GM19468 (cell line): ENCODE measurements around the gene CDCA7.
"Not testable (repeated sequence)": the region's sequence is repeated elsewhere in the genome, so short reads cannot be mapped to it uniquely, and the experiment has no call there.

Source experiments
- ATAC-seq: cut with Tn5 transposase; IDR thresholded peaks from one replicate; pipeline ENCODE4 v1.9.1; 2021; ENCODE audit warnings: mild to moderate bottlenecking, moderate library complexity, moderate number of reproducible peaks; ENCODE audit not compliant: unreplicated experiment; ENCODE audit errors: extremely low read depth

The CDCA7 gene

GRCh38 chr2:173400760-173401159 lies 46.1 kb downstream of the CDCA7 start:
- ATAC-seq, result no peak

- no peak for ATAC-seq
Measured at GRCh38 chr2:173401716-173402326, 47.1 kb downstream of the CDCA7 start.

GRCh38 chr2:173402405-173402974 lies 47.8 kb downstream of the CDCA7 start:
- no peak for ATAC-seq

- no peak for ATAC-seq
Measured at GRCh38 chr2:173404841-173405750, 50.4 kb downstream of the CDCA7 start.

- no peak for ATAC-seq
Measured at GRCh38 chr2:173407176-173407575, 52.5 kb downstream of the CDCA7 start.

GRCh38 chr2:173407646-173408045 lies 53.0 kb downstream of the CDCA7 start:
- no peak for ATAC-seq

- ATAC-seq, result no peak
Measured at GRCh38 chr2:173410579-173410978, 55.9 kb downstream of the CDCA7 start.

GRCh38 chr2:173412628-173413027 lies 58.0 kb downstream of the CDCA7 start:
- ATAC-seq, result no peak

- ATAC-seq, result no peak
Measured at GRCh38 chr2:173414823-173415322, 60.2 kb downstream of the CDCA7 start.

- ATAC-seq, result no peak
Measured at GRCh38 chr2:173415431-173416381, 61.0 kb downstream of the CDCA7 start.

- not testable (repeated sequence) for ATAC-seq
Measured at GRCh38 chr2:173416415-173417152, 61.9 kb downstream of the CDCA7 start.

- no peak for ATAC-seq
Measured at GRCh38 chr2:173417341-173417740, 62.7 kb downstream of the CDCA7 start.

- no peak for ATAC-seq
Measured at GRCh38 chr2:173417802-173418201, 63.1 kb downstream of the CDCA7 start.
